H1 (cell line): ENCODE measurements around the gene ZSCAN10. TPM values are rescaled to one million over a fixed set of nuclear protein-coding genes. Genes with fewer than 3 reads are reported as not detected.
A peak's percentile ranks its signal among the peaks of the same experiment; 100 is the strongest.

Source experiments
- BRCA1 ChIP-seq: IDR thresholded peaks from 2 replicates; pipeline ENCODE4 v1.6.1; 2012; ENCODE audit warnings: low read depth, low read length, improper control_type of control experiment
- CBX8 ChIP-seq: fragments of 300-800, 300-1000 bp; sonication (generic); IDR thresholded peaks from 2 replicates; pipeline ENCODE4 v1.7.1; 2016; ENCODE audit warnings: low read depth, low read length, borderline replicate concordance
- CTBP2 ChIP-seq: IDR thresholded peaks from 2 replicates; pipeline ENCODE4 v1.7.0; 2011; ENCODE audit warnings: borderline replicate concordance, mild to moderate bottlenecking, moderate library complexity, mixed read lengths, low read length; ENCODE audit not compliant: insufficient read depth, insufficient read length
- EZH2 ChIP-seq: fragments of 200-600 bp; sonication (generic); IDR thresholded peaks from 2 replicates; pipeline ENCODE4 v1.7.1; 2012; ENCODE audit warnings: low read depth, mild to moderate bottlenecking, moderate library complexity, low read length, inconsistent platforms; ENCODE audit not compliant: severe bottlenecking
- GABPA ChIP-seq: IDR thresholded peaks from 2 replicates; pipeline ENCODE4 v1.6.1; 2011; ENCODE audit warnings: mild to moderate bottlenecking, low read length, moderate library complexity, borderline replicate concordance; ENCODE audit not compliant: insufficient read depth
- HDAC6 ChIP-seq: IDR thresholded peaks from one replicate; pipeline ENCODE4 v1.7.1; 2012; ENCODE audit warnings: low read depth, mild to moderate bottlenecking, inconsistent platforms, low read length, moderate library complexity
- NANOG ChIP-seq: IDR thresholded peaks from 2 replicates; pipeline ENCODE4 v1.6.1; 2011; ENCODE audit warnings: low read length, low read depth, mild to moderate bottlenecking, inconsistent platforms; ENCODE audit not compliant: insufficient read depth, poor library complexity, severe bottlenecking
- NRF1 ChIP-seq: IDR thresholded peaks from 2 replicates; pipeline ENCODE4 v1.6.1; 2011; ENCODE audit warnings: mild to moderate bottlenecking, low read depth, low read length, improper control_type of control experiment
- POLR2A ChIP-seq, 2 experiments: IDR thresholded peaks; 1 replicate in 1 of 2; 2 replicates in 1 of 2; pipeline ENCODE4 v1.6.1; 2011; ENCODE audit warnings: low read depth in 2 of 2, low read length in 2 of 2, mild to moderate bottlenecking in 2 of 2; ENCODE audit errors: control extremely low read depth in 1 of 2
- RAD21 ChIP-seq, 2 experiments: IDR thresholded peaks in 1 of 2; conservative IDR thresholded peaks in 1 of 2; 2 replicates each; pipeline ENCODE4 v1.6.1; 2011; ENCODE audit warnings: low read depth in 2 of 2, low read length in 2 of 2, improper control_type of control experiment in 1 of 2, inconsistent platforms in 1 of 2, mild to moderate bottlenecking in 1 of 2, moderate library complexity in 1 of 2
- RBBP5 ChIP-seq: IDR thresholded peaks from 2 replicates; pipeline ENCODE4 v1.7.1; 2012; ENCODE audit warnings: low read depth, mild to moderate bottlenecking, inconsistent platforms, low read length, moderate library complexity, borderline replicate concordance
- SAP30 ChIP-seq: fragments of 300-600 bp; sonication (generic); IDR thresholded peaks from 2 replicates; pipeline ENCODE4 v1.7.1; 2012; ENCODE audit warnings: low read length, moderate library complexity, mild to moderate bottlenecking, inconsistent platforms; ENCODE audit not compliant: insufficient read depth, insufficient replicate concordance
- SP2 ChIP-seq: IDR thresholded peaks from 2 replicates; pipeline ENCODE4 v1.6.1; 2012; ENCODE audit warnings: mild to moderate bottlenecking, low read length, inconsistent platforms
- TAF1 ChIP-seq: IDR thresholded peaks from 2 replicates; pipeline ENCODE4 v1.6.1; 2011; ENCODE audit warnings: mild to moderate bottlenecking, low read depth, low read length
- TEAD4 ChIP-seq: IDR thresholded peaks from 2 replicates; pipeline ENCODE4 v1.6.1; 2012; ENCODE audit warnings: low read depth, low read length, inconsistent platforms, mixed read lengths
- polyA plus RNA-seq, 7 experiments: library from polyadenylated mRNA; depleted of rRNA in 3 of 7; stranded (reverse) in 5 of 7; unstranded in 2 of 7; fragments of >200 nt in 5 of 7; fragments of 200-250 nt in 2 of 7; gene quantifications; 1 replicate in 5 of 7; 2 replicates in 1 of 7; 4 replicates in 1 of 7; pipeline versions ENCODE4 v1.2.1 to v1.2.3, GENCODE V29; 2011 to 2013; ENCODE audit warnings: missing spikeins in 2 of 7, mixed read lengths in 2 of 7
- total RNA-seq: library from RNA; stranded (reverse); fragmentation: NEBNext Ultra II Directional; extraction: Animal tissue kit (Norgen Biotek cat#: 25700); gene quantifications from 2 replicates; pipeline ENCODE4 v1.2.1, GENCODE V29; 2021
- TF ChIP-seq, protein P1 (sequence below): IDR thresholded peaks from 2 replicates; pipeline ENCODE4 v1.6.1; 2012; ENCODE audit warnings: low read length, inconsistent platforms
- TF ChIP-seq, protein P2 (sequence below): IDR thresholded peaks from 2 replicates; pipeline ENCODE4 v1.6.1; 2011; ENCODE audit warnings: low read length, improper control_type of control experiment

Gene ZSCAN10
- total and polyA plus RNA-seq, 2 of the 8 experiments (the other 6 are each of a cell fraction or from before 2014, with no cell fraction given) = 209 to 314 TPM

DNA sequence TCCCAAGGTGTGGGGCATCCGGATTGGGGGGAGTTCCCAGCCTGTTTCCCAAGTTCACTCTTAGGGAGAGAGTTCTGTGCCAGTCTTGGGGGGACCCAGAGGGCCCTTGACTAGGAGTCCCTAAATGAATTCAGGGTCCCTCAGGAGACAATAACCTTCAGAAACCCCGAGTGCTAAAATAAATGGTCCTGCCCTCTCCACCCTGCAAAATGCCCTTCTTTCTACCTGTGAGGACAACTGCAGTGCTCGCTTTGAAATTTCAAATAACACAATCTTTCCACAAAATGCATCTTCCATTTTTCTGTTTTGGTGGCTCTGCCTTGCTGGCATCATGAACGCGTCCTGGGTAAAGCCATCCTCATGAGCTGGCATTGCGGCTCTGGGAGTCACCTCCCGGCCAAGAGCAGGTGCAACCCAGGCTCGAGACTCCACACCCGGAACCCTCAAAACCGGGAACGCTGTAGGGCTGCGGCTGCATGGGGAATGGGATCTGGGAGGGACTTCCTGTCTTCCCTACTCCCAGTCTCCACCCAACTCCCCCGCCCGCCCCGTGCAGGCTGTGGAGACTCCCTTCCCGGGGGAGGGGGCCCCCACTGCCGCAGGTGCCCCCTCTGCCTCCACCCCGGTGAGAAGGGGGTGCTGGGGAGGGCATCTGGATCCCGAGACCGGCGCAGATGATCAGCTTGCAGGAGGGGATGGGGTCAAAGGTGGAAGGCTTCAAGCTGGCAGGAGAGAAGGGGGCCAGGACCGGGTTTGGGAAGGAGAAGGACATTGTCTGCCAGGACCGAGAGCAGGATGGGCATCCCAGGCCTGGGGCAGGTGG is 13.2 kb upstream of the ZSCAN10 start, which contains the start of gene ZNF205 (continued):
- TF ChIP-seq SP2 = no peak
- TF ChIP-seq NRF1 = no peak
- peak; percentile 17 to 36; a peak in 2 of 4 replicates for TF ChIP-seq RAD21 (IDR thresholded peaks at IDR 0.05 in 1 of 2, conservative IDR thresholded peaks at IDR 0.05 in 1 of 2; ENCODE audit: low read depth in 2 of 2, low read length in 2 of 2)
- no peak for TF ChIP-seq CBX8
- no peak for TF ChIP-seq EZH2
- TF ChIP-seq, protein P1, sequence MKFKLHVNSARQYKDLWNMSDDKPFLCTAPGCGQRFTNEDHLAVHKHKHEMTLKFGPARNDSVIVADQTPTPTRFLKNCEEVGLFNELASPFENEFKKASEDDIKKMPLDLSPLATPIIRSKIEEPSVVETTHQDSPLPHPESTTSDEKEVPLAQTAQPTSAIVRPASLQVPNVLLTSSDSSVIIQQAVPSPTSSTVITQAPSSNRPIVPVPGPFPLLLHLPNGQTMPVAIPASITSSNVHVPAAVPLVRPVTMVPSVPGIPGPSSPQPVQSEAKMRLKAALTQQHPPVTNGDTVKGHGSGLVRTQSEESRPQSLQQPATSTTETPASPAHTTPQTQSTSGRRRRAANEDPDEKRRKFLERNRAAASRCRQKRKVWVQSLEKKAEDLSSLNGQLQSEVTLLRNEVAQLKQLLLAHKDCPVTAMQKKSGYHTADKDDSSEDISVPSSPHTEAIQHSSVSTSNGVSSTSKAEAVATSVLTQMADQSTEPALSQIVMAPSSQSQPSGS = no peak
- peak; percentile 27 for TF ChIP-seq SAP30
- TF ChIP-seq TAF1 = peak; percentile 82
- peak; percentile 99 for TF ChIP-seq GABPA
- TF ChIP-seq RBBP5 = no peak
- TF ChIP-seq BRCA1 = no peak
- TF ChIP-seq, protein P2, sequence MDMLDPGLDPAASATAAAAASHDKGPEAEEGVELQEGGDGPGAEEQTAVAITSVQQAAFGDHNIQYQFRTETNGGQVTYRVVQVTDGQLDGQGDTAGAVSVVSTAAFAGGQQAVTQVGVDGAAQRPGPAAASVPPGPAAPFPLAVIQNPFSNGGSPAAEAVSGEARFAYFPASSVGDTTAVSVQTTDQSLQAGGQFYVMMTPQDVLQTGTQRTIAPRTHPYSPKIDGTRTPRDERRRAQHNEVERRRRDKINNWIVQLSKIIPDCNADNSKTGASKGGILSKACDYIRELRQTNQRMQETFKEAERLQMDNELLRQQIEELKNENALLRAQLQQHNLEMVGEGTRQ = no peak
- 0 out of 2 replicates have a peak, but pooled peaks have one; percentile 49 for TF ChIP-seq TEAD4
- no peak for TF ChIP-seq CTBP2
- no peak for TF ChIP-seq POLR2A (IDR thresholded peaks at IDR 0.05; ENCODE audit: control extremely low read depth in 1 of 2, low read depth in 2 of 2, low read length in 2 of 2)
- no peak for TF ChIP-seq HDAC6
- no peak for TF ChIP-seq NANOG
